OCI-LY3 (cell line): ENCODE results near the gene C12orf56.

Experiments
- CTCF ChIP-seq: fragments of 200-600, 300-600 bp; sonication (generic); IDR thresholded peaks from 2 replicates; pipeline ENCODE4 v1.5.1; 2014; ENCODE audit warnings: antibody characterized with exemption, low read length, low read depth
- EZH2phosphoT487 ChIP-seq: fragments of 200-600 bp; shearing (Covaris generic); IDR thresholded peaks from 2 replicates; pipeline ENCODE4 v1.6.1; 2018; ENCODE audit warnings: antibody characterized with exemption, mixed run types, low read depth

- no peak for TF ChIP-seq CTCF
- TF ChIP-seq EZH2phosphoT487 = no peak
These were observed 94.3 kb downstream of the C12orf56 start for GRCh38 chr12:64296301-64296700.
